ENCODE results near the gene CALCOCO1.
A peak's percentile ranks its signal among the peaks of the same experiment; 100 is the strongest.

CALCOCO1 gene

GRCh38 chr12:53756300-53757100 lies 29.2 kb upstream of the CALCOCO1 start:
- Mint-ChIP-seq H3K4me3 (peak overlapping the region; percentile 38), H3K9me3 (no peaks in the 10 kb centered on the region), H3K36me3 (ENCODE audit: low read depth) (no peaks in the 10 kb centered on the region), H3K27ac (no peak overlapping the region), H3K4me1 (ENCODE audit: low read depth) (peaks cover 16% of the 10 kb centered on the region), H3K27me3 (peaks cover 32% of the 10 kb centered on the region)

GRCh38 chr12:53755893-53756292 lies 28.6 kb upstream of the CALCOCO1 start:
- peaks cover 29% of the 10 kb centered on the region for H3K27me3 Mint-ChIP-seq
- no peak overlapping the region for H3K27ac Mint-ChIP-seq
- peaks cover 16% of the 10 kb centered on the region for H3K4me1 Mint-ChIP-seq (ENCODE audit: low read depth)
- H3K36me3 Mint-ChIP-seq (ENCODE audit: low read depth) = no peaks in the 10 kb centered on the region
- H3K4me3 Mint-ChIP-seq = no peak overlapping the region
- H3K9me3 Mint-ChIP-seq = no peaks in the 10 kb centered on the region

- no peak overlapping the region for H3K4me3 Mint-ChIP-seq
- no peaks in the 10 kb centered on the region for H3K36me3 Mint-ChIP-seq (ENCODE audit: low read depth)
- peaks cover 16% of the 10 kb centered on the region for H3K4me1 Mint-ChIP-seq (ENCODE audit: low read depth)
- peaks cover 25% of the 10 kb centered on the region for H3K27me3 Mint-ChIP-seq
- no peak overlapping the region for H3K27ac Mint-ChIP-seq
- no peaks in the 10 kb centered on the region for H3K9me3 Mint-ChIP-seq
Measured at GRCh38 chr12:53755451-53755891, 28.2 kb upstream of the CALCOCO1 start.

DNA sequence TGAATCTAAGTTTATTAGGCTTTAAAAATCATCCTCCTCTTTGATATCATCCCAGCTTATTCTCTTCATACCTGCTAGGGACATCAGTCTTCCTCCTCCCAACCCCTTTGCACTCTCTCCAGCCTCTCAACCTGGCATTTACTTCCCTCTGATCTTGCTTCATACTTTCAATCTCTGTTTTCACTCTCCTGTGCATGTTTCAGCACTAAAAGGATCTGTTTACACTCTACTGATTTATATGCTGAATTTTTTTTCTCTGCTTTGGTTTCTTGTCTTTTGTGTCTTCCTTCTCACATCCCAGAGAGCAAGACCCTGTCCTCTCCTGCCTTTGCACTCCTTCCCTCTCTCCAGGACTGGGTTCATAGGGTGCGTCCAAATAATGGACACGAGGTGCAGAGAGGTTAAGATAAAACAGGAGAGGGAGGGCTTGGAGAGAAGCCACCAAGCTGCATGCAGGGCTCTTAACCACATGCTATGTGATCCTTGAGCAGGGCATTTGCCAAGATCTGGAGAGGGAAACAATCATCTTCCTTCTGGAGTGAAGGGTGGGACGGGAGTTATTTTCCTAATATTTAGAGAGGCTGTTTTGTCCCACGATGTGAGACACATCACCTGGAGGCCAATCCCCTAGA lies 27.5 kb upstream of the CALCOCO1 start:
- peaks cover 20% of the 10 kb centered on the region for H3K27me3 Mint-ChIP-seq
- H3K36me3 Mint-ChIP-seq (ENCODE audit: low read depth) = no peaks in the 10 kb centered on the region
- H3K9me3 Mint-ChIP-seq = no peaks in the 10 kb centered on the region
- H3K27ac Mint-ChIP-seq = no peak overlapping the region
- H3K4me1 Mint-ChIP-seq (ENCODE audit: low read depth) = peaks cover 16% of the 10 kb centered on the region
- H3K4me3 Mint-ChIP-seq = no peak overlapping the region

- no peaks in the 10 kb centered on the region for H3K36me3 Mint-ChIP-seq (ENCODE audit: low read depth)
- peaks cover 16% of the 10 kb centered on the region for H3K4me1 Mint-ChIP-seq (ENCODE audit: low read depth)
- no peak overlapping the region for H3K4me3 Mint-ChIP-seq
- H3K27me3 Mint-ChIP-seq = peaks cover 14% of the 10 kb centered on the region
- no peaks in the 10 kb centered on the region for H3K9me3 Mint-ChIP-seq
- H3K27ac Mint-ChIP-seq = no peak overlapping the region
Measured at GRCh38 chr12:53754188-53754585, 26.9 kb upstream of the CALCOCO1 start.

- Mint-ChIP-seq H3K9me3 (no peaks in the 10 kb centered on the region), H3K4me3 (no peak overlapping the region), H3K4me1 (ENCODE audit: low read depth) (peaks cover 18% of the 10 kb centered on the region), H3K27me3 (peaks cover 2% of the 10 kb centered on the region), H3K27ac (no peak overlapping the region), H3K36me3 (ENCODE audit: low read depth) (no peaks in the 10 kb centered on the region)
Measured at GRCh38 chr12:53752621-53753020, 25.4 kb upstream of the CALCOCO1 start.

GRCh38 chr12:53752192-53752601 lies 24.9 kb upstream of the CALCOCO1 start:
- peaks cover 7% of the 10 kb centered on the region for H3K27me3 Mint-ChIP-seq
- H3K36me3 Mint-ChIP-seq (ENCODE audit: low read depth) = no peaks in the 10 kb centered on the region
- H3K27ac Mint-ChIP-seq = no peak overlapping the region
- peaks cover 22% of the 10 kb centered on the region for H3K4me1 Mint-ChIP-seq (ENCODE audit: low read depth)
- no peaks in the 10 kb centered on the region for H3K9me3 Mint-ChIP-seq
- H3K4me3 Mint-ChIP-seq = no peak overlapping the region

- no peak within 1 kb of the TSS for H3K4me3 Mint-ChIP-seq
Measured at GRCh38 chr12:53751336-53752191, 24.3 kb upstream of the CALCOCO1 start, which contains the start of gene CISTR. Gene CISTR (minus strand): TSS chr12:53751979.

GRCh38 chr12:53750812-53751335 lies 23.6 kb upstream of the CALCOCO1 start:
- peaks cover 18% of the 10 kb centered on the region for H3K27me3 Mint-ChIP-seq
- no peaks in the 10 kb centered on the region for H3K36me3 Mint-ChIP-seq (ENCODE audit: low read depth)
- H3K4me1 Mint-ChIP-seq (ENCODE audit: low read depth) = peaks cover 20% of the 10 kb centered on the region
- H3K4me3 Mint-ChIP-seq = no peak overlapping the region
- no peaks in the 10 kb centered on the region for H3K9me3 Mint-ChIP-seq
- peak overlapping the region; percentile 34 for H3K27ac Mint-ChIP-seq

More at GRCh38 chr12:53751336-53752191, 24.3 kb upstream of the CALCOCO1 start, which contains the start of gene CISTR:
- H3K27ac Mint-ChIP-seq = peak within 1 kb of the TSS; percentile 34
- H3K27me3 Mint-ChIP-seq = peaks cover 13% of the 10 kb centered on the region
- H3K9me3 Mint-ChIP-seq = no peaks in the 10 kb centered on the region
- H3K4me1 Mint-ChIP-seq (ENCODE audit: low read depth) = peaks cover 22% of the 10 kb centered on the region
- H3K36me3 Mint-ChIP-seq (ENCODE audit: low read depth) = no peaks in the 10 kb centered on the region

DNA sequence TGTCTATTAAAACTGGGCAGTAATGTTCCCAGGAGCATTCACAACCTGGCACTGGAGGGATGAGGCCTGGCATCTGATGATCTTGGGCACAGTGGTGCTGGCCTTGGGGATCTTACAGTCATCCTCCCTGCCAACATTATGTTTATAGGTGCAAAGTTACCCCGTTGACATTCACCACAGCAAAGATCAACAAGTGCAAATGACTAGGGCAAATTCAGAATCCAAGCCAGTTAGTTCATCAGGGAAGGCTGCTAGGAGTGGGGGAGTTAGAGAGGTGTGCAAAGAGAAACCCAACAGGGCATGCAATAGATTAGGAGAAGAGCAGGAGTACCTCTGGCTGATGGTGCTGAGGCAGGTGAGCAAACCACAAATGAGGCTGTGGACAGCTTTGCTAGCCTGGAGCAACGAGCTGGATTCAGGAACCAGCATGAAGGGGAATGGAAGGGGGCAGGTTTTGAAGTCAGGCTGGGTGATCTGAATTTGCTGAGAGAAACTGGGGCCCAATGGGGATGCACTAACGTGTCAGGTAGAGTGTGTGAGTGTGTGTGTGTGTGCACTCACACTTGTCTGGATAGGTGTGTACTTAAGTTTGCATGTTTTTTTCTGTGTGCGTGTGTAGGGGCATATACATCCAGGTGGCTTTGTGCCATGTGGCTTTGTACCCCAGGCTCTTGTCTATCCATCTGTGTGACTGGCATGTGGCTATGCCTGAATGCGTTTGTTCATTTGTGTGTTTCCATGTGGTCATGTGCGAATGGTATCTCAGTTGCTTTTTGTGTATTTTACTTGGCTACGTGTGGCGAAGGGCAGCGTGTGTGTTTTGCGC lies 22.9 kb upstream of the CALCOCO1 start:
- Mint-ChIP-seq H3K27ac (peak overlapping the region; percentile 34), H3K9me3 (no peaks in the 10 kb centered on the region)

DNA sequence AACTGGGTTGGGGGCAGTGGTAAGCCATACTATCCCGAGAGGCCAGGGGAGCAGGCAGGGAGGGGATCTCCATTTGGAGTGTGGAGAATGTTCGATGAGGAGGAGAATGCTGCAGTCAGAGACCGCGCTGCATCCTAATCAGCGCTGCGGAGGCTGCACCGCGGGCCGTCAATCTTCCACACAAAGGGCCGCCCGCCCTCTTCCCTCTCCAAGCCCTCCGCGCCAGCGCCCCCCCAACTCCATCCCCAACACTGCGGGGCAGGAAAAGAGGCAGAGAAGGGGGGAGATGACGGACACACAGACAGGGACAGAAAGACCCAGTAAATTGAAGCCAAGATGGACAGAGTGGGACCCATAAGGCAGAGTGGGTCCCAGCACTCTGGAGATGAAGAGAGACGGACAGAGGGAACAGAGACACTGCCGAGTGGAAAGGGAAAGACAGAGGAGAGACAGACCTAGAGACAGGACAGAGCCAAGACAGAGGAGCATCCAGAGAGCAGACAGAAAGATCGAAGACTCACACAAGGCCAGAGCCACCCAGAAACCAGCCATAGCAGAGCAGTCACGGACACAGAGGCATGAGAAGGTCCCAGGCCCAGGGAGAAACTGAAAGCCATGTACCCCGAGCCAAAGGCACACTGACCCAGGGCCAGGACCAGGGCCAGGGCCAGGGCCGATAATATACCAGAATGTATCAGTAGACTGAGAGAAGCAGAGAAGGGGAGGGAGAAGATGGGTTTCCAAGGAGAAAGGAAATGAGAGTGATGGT lies 21.0 kb upstream of the CALCOCO1 start:
- Mint-ChIP-seq H3K27ac (no peak overlapping the region), H3K9me3 (no peaks in the 10 kb centered on the region), H3K4me1 (ENCODE audit: low read depth) (peaks cover 15% of the 10 kb centered on the region), H3K4me3 (no peak overlapping the region), H3K36me3 (ENCODE audit: low read depth) (no peaks in the 10 kb centered on the region), H3K27me3 (peaks cover 41% of the 10 kb centered on the region)

More for the DNA sequence above, 22.9 kb upstream of the CALCOCO1 start:
- Mint-ChIP-seq H3K27me3 (peaks cover 24% of the 10 kb centered on the region), H3K4me1 (ENCODE audit: low read depth) (peaks cover 15% of the 10 kb centered on the region), H3K4me3 (no peak overlapping the region), H3K36me3 (ENCODE audit: low read depth) (no peaks in the 10 kb centered on the region)

DNA sequence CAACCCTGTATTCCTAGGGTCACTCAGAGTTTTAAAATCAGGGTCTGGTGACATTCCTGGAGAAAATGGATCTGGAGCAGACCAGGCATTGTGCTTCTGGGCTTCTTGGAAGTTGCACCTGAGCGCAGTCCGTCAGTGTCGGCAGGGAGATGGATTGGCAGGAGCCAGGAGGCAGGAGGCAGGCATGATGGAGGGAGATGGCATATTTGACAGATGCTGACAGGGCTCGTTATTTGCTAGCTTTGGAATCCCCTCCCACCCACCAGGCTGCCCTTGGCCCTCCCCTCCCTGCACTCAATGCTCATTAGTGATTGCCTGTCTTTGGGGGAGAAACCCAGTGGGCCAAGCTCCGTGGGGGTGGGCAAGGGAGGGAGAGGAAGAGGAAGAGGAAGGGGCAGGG lies 19.8 kb upstream of the CALCOCO1 start:
- Mint-ChIP-seq H3K27ac (no peak overlapping the region), H3K4me3 (no peak overlapping the region), H3K27me3 (peaks cover 51% of the 10 kb centered on the region), H3K36me3 (ENCODE audit: low read depth) (no peaks in the 10 kb centered on the region), H3K4me1 (ENCODE audit: low read depth) (peaks cover 15% of the 10 kb centered on the region), H3K9me3 (no peaks in the 10 kb centered on the region)

- Mint-ChIP-seq H3K36me3 (ENCODE audit: low read depth) (no peaks in the 10 kb centered on the region), H3K9me3 (no peaks in the 10 kb centered on the region), H3K27ac (no peak overlapping the region), H3K27me3 (peaks cover 52% of the 10 kb centered on the region), H3K4me1 (ENCODE audit: low read depth) (peaks cover 15% of the 10 kb centered on the region), H3K4me3 (no peak overlapping the region)
Measured at GRCh38 chr12:53746592-53747092, 19.4 kb upstream of the CALCOCO1 start.
